ENCODE measurements around the gene NOVA2. TPM values are rescaled to one million over a fixed set of nuclear protein-coding genes. Genes with fewer than 3 reads are reported as not detected.

NOVA2 gene
- polyA plus RNA-seq, 2 of the 4 experiments (the other 2 are of a cell fraction): 0.06 to 0.30 TPM

- TF ChIP-seq MAFK (IDR thresholded peaks at IDR 0.05; ENCODE audit: partially characterized antibody): no peak
Measured at GRCh38 chr19:46018729-46019251, 45.1 kb upstream of the NOVA2 start (continued).

- ChIA-PET POLR2A (interaction anchor here (0.6 kb wide), 1 partner anchor 133 kb away, joined by 4 read pairs; no protein-coding TSS in a partner anchor), CTCF (interaction anchor here (0.7 to 23.2 kb wide), 28 partner anchors 8 to 384 kb away, joined by 3 to 1009 read pairs (median 5); partner anchors contain the start of genes CCDC61, FOXA3, NANOS2 and SYMPK)
- Histone ChIP-seq H3K4me3 (no peak overlapping the region), H3K4me2 (no peak overlapping the region), H3K27ac (no peak overlapping the region), H3K9me3 (no peaks in the 10 kb centered on the region), H3K4me1 (peaks cover 20% of the 10 kb centered on the region)
- no peak for FAIRE-seq
- WGBS (ENCODE audit: missing lambda C conversion rate): 90% methylated on average over 14 of the region's 15 CpGs
- TF ChIP-seq POLR2AphosphoS2 (conservative IDR thresholded peaks at IDR 0.05; ENCODE audit: low read length) (no peak), CEBPB (IDR thresholded peaks at IDR 0.05) (no peak), BCL3 (IDR thresholded peaks at IDR 0.05) (no peak), TP53 (CRISPR knock-in tag; IDR thresholded peaks at IDR 0.05) (no peak), FOXS1 (CRISPR knock-in tag; IDR thresholded peaks at IDR 0.05) (no peak), NR3C1 (IDR thresholded peaks at IDR 0.05) (no peak), HEYL (CRISPR knock-in tag; IDR thresholded peaks at IDR 0.05) (no peak), JUNB (IDR thresholded peaks at IDR 0.05) (no peak), MAZ (IDR thresholded peaks at IDR 0.05; ENCODE audit: borderline replicate concordance, low read depth, low read length) (no peak), CHD2 (IDR thresholded peaks at IDR 0.05; ENCODE audit: low read length, partially characterized antibody) (no peak), JUN (IDR thresholded peaks at IDR 0.05) (no peak)
- no peak for DNase-seq (ENCODE audit: low read depth in 1 of 2, low spot score in 1 of 2)
- ATAC-seq: no peak
Measured at GRCh38 chr19:46017874-46018675, 44.4 kb upstream of the NOVA2 start.

- no peak for FAIRE-seq
- Histone ChIP-seq H3K4me3 (no peak overlapping the region), H3K9me3 (no peaks in the 10 kb centered on the region), H3K27ac (peak overlapping the region in 1 of 2 experiments; percentile 38; a peak in 1 of 6 replicates), H3K4me2 (peak overlapping the region; percentile 97), H3K4me1 (peaks cover 20% of the 10 kb centered on the region)
- no peak for DNase-seq (ENCODE audit: low read depth in 1 of 2, low spot score in 1 of 2)
- TF ChIP-seq ZSCAN20 (CRISPR knock-in tag; IDR thresholded peaks at IDR 0.05): no peak
- no peak for TF ChIP-seq USF2 (IDR thresholded peaks at IDR 0.05)
- ATAC-seq: peak in 1 of 2 experiments; percentile 21; a peak in 3 of 6 replicates
- ChIA-PET CTCF (interaction anchor here (0.6 to 23.2 kb wide), 37 partner anchors 10 to 385 kb away, joined by 3 to 1009 read pairs (median 5); partner anchors contain the start of genes CCDC61, FOXA3, IGFL4 and NANOS2), POLR2A (interaction anchor here (0.6 to 1.0 kb wide), 6 partner anchors 22 to 248 kb away, joined by 3 to 6 read pairs (median 4); partner anchors contain the start of genes CCDC61 and IRF2BP1)
- 41% methylated on average over 7 of the region's 7 CpGs for WGBS (ENCODE audit: missing lambda C conversion rate)
Measured at GRCh38 chr19:46017095-46017429, 43.4 kb upstream of the NOVA2 start.

- CTCF ChIA-PET: interaction anchor here (0.6 to 23.2 kb wide), 38 partner anchors 10 to 385 kb away, joined by 3 to 1009 read pairs (median 5); partner anchors contain the start of genes CCDC61, FOXA3, IGFL4 and SYMPK
- no peaks in the 10 kb centered on the region for H3K9me3 ChIP-seq
- TF ChIP-seq NFE2L2 (conservative IDR thresholded peaks at IDR 0.05; ENCODE audit: low read length): no peak
- peak; percentile 35 to 61; a peak in 4 of 5 replicates for TF ChIP-seq RAD21 (conservative IDR thresholded peaks at IDR 0.05 in 1 of 2, IDR thresholded peaks at IDR 0.05 in 1 of 2)
- no peak for TF ChIP-seq REST (IDR thresholded peaks at IDR 0.05)
- TF ChIP-seq CTCF (IDR thresholded peaks at IDR 0.05): peak; percentile 74
- peak; percentile 72 for TF ChIP-seq SMC3 (IDR thresholded peaks at IDR 0.05)
- no peak for TF ChIP-seq TP53 (CRISPR knock-in tag; IDR thresholded peaks at IDR 0.05)
- TF ChIP-seq JUN (IDR thresholded peaks at IDR 0.05): no peak; a peak in 1 of 5 replicates
- H3K4me2 ChIP-seq: peak overlapping the region; percentile 97
- POLR2A ChIA-PET: interaction anchor here (0.6 to 1.2 kb wide), 8 partner anchors 21 to 430 kb away, joined by 3 to 6 read pairs (median 4); partner anchors contain the start of genes CCDC61 and IRF2BP1
- H3K4me1 ChIP-seq: peaks cover 20% of the 10 kb centered on the region
- 4% methylated on average over 45 of the region's 48 CpGs for WGBS (ENCODE audit: missing lambda C conversion rate)
- FAIRE-seq (no peak), ATAC-seq (peak; percentile 69 to 85), DNase-seq (ENCODE audit: low read depth in 1 of 2, low spot score in 1 of 2) (peak; percentile 84 to 87)
- peak overlapping the region; percentile 59 for H3K4me3 ChIP-seq
- peak overlapping the region; percentile 54 to 80; a peak in 5 of 6 replicates for H3K27ac ChIP-seq
Measured at GRCh38 chr19:46016426-46017094, 42.9 kb upstream of the NOVA2 start.

All from A549 (cell line).